ENCODE measurements around the gene GLE1.
A peak's percentile ranks its signal among the peaks of the same experiment; 100 is the strongest.
"Not testable (repeated sequence)": the region's sequence is repeated elsewhere in the genome, so short reads cannot be mapped to it uniquely, and the experiment has no call there.

The GLE1 gene

DNA sequence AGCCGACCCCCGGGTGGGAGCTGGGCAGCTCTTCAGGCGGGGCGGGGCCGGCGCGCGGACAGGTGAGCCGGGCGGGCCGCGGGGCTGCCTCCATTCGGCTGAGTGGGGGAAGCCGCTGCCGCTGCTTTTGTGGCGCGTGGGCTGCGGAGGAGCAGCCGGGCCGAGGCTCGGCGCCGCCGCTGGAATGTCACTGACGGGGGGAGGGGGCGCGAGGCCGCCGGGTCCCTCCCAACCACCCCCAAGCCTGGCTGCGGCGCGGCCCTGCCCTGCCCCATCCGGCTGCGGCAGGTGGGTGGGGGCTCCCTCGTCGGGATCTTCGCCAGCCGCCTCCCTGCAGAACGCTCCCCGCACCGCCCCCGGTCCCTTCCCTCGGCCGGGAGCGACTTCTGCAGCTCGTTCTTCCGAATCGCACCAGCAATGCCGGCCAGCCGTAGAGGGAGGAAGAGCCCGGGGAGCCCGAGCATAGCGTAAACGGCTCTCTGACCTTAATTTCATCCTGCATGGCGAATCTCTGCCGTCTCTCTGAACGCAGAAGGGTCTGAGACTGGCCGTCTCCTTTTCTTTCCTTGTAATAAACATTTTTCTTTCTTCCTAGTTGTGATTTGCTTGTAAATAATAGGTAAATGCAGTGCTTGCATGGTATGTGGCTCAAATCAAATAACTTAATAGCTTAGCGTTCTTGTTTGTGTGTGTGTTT is 48.4 kb downstream of the GLE1 start:
- peak; percentile 71 for DNase-seq

DNA sequence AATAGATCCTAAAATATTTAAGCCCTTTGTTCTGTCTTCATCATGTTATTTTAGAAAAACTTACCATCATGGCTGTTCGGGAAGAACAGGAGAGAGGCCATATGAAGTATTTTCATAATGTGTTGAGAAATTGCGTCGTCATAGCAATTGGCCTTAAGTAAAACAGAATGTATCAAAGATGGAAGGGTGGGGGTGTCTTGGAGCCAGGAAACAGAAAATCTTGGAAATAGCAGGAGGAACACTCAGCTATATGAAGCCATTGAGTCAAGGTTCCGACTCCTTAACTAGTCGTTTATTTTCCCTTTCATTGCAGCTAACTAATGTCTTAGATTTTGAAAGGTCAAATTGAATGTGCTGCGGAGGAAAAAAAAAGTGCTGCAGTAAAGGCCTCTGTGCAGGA is 49.2 kb downstream of the GLE1 start:
- no peak for DNase-seq

DNA sequence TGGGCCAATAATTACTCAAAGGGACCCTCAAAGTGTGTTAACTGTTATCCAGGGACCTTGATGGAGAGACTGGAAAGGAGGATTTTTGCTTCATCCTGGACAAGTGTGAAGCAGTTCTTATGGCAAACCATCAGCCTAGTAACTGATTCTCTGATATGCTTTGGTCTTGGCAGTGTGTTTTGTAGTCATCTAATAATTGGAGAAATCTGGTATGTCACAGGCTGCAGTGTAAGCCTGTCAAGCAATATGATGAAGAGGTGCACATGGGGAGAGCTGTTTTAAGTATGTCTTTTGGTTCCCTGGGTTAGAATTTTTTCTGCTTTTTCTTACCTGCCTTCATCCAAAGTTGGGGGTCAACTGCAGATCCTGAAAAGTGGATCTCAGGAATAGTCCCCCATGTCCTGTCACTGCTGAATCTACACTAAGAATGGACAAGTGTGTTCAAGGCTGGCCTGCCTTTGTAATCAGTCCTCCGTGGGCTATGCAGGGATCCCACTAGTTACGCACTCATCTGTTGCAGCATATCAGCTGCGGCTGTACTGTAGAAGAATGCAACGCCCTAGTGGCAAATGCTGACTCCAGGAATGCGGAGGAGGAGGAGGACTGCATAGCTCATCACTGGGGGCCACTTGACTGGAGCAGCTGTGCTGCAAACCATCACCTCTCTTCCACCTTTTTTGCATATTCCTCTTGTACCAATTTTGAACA is 49.8 kb downstream of the GLE1 start:
- peak; percentile 53 for DNase-seq

DNA sequence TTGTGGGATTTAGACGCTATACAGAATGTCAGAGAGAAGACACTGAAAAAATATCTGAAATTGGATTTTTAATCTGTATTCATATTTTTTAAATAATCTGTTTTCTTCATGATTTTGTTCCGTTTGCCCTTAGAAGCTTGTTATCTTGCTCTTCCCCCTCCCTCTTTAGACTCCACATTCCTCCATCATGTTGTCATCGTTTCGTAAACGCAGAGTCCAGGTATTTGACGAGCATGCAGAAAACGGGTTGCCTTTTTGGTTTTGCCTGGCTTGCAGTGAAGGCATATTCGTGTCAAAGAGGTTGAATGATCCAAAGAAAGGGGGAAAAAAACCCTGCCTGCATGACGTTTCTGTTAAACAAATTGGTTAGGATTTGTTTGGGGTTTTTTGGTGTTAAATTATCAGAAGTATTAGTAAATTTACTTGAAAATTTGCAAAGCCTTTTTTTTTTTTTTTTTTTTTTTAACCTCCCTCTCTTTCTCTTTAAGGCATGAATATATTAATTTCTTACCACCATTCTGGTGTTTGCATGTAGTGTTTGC is 50.7 kb downstream of the GLE1 start:
- DNase-seq: no peak

DNA sequence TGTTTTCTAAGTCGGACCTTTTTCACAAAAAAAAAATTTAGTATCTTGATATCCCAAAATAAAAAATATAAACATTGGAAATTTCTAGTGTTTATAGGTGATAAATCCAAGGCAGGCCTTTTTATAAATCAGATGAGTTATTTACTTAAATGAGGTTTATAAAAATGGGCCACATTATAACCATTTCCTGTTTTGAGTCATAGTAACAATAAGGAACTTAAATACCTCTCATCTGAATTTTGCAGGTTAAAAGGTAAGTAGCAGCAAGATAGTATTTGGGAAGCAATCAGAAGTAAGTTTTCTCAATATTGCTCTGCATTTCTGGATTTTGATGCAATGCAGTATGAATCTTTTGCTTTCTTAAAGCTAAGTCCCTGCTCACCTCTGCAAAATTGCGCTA is 51.8 kb downstream of the GLE1 start:
- no peak for DNase-seq

DNA sequence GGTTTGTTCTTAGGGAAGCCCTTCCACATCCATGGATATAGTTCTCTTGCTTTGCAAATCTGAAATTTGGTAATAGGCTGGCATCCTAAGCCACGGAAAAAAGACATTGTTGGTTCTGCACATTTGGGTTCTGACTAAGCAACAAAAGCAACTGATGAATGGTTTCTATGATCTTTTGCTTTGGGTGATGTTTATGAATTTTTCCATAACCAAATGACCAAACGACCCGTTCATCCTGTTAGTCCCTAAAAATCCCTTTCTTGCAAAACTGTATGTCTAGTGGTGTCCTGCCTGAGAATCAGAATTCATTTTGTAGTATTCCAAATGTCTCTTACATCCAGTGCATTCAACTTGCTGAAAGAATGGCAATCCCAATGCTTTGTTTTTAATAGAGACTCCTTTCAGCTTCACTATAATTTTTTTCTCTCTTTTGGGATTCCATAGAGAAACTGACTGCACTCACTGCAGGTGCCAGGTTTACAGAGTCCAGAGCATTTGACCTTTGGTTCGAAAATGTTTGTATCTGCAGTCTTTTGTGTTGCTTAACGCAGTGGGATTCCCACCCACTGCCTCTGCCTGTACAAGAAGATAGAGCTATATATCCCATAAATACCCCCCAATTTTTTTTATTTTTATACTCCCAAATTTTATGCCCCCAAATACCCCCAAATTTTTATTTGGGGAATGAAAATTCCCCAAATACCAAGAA is 52.6 kb downstream of the GLE1 start:
- no peak for DNase-seq

DNA sequence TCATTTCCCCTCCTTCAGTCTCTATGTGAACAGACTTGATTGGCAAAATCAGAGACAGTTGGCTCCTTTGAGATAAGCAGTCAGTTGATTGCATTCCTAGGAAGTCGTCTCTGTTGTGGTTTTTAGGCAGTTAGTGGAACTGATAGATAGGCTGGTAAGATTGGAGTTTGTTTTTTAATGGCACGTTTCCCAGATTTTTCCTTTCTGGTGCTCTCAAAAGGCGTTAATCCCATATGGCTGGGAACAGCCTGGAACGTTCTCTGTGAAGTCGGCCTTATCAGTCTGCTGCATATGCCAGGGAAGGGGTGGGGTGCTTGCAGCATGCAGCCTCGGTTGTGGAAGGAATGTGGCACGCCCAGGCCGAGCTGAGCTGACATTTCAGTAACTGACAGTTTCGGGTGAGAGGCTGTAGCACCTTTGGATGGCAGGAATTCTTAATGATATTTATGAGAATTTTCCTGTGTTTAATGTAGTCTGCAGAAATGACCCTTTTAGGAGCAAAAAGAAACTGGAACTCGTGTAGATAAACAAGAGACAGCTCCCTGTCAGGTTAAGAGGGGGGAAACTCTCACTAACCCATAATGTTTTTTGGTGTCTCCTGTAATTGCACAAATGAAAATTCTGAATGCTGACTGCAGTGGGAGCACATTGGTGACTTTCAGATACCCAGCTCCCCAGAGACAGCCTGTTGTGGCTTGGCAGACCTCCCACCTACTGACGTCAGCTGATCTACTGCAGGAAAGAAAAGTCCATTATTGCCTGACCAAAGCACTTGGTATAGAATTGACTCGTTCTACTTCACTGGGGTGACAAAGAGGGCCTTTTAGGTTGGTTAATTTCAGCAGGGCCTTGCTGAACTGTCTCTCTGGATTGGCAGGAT is 54.2 kb downstream of the GLE1 start:
- peak; percentile 72 for DNase-seq

DNA sequence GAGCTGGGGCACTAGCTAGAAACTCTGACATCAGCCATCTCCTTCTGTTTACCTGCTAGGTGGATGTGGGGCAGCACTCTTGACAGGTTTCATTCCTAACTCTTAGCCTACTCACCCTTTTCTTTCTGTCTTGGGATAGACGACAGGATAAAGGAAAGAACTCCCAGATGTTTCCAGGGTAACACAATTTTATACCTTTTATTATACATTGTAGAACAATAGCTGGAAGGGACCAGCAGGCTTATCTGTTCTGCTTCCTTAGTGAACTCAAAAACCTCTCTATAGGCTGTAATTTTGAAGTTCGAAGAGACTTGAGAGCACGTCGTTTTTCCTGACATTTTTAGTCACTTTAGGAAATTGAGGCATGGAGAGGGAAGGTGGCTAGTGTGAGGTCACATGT is 61.1 kb downstream of the GLE1 start:
- no peak for DNase-seq

DNA sequence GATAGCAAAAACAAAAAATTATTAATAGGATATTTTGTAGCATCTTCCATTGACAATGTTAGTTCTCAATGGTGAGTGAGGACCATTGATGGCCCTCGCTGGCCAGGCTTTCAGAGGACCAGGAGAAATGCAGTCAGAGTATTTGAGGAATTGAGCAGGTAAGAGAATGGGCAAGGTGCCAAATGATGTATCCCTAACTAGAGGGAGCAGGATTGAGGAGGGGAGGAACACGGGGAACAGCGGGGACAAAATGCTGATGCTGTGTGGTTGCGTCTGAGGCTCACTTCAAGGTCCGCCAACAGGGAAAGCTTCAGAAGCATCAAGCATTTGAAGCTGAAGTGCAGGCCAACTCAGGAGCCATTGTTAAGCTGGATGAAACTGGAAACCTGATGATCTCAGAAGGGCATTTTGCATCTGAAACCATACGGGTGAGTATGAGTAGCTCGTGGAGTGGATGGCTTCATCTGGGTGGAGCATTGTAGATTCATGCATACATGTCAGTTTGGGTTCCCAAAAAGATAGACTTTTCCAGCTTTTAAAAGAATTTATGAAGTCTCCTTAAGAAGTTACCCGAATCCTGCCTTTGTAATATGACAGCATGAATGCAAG is 64.1 kb downstream of the GLE1 start:
- no peak for DNase-seq

DNA sequence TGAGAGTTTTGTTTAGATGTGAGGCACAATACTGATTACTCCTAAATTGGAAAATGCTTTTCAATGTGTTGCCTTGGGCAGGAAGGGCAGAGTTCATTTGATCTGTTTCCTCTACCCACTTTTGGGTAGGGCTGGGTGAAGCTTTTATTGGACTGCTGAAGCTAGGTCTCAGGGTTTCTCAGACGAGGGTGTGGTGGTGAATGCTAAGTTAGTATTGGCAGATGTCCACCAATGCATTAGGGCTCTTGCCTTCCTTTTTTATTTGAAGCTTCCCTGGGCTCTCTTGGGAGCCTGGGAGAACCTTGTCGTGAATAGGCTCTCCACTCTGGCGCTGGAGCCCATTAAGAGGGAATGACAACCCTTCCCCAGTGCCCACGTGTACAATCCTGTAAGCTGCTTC is 71.0 kb downstream of the GLE1 start:
- no peak for DNase-seq

DNA sequence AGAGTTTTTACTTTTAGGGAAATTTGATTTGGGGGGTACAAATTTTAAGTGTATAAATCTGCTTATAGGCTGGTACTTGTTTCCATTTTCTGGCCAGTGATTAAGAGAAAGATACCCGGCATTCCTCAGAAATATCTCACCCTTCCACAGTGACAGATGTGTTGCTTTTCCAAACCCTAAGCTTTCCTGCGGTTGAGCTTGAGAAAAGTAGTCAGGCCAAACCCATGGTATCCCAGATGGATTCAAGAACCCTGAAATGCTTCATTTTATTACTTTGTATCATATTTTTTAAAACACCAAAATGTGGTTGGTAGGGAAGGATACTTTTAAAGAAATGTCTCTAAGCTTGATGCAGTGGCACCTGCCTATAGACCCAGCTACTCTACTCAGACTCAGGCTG is 71.4 kb downstream of the GLE1 start:
- DNase-seq: no peak

DNA sequence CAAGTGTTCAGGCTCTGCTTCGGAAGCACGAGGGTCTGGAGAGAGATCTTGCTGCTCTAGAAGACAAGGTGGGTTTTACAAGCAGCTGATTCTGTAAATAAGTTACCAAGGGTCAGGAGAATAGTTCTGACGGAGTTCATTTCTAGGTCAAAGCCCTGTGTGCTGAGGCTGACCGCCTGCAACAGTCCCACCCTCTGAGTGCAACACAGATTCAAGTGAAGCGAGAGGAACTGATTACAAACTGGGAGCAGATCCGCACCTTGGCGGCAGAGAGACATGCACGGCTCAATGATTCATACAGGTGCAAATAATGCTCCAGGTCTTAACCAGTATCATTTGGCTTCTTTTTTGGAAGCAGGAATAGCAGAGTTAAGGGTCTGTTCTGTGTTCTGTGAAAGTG is 72.7 kb downstream of the GLE1 start:
- DNase-seq: no peak

DNA sequence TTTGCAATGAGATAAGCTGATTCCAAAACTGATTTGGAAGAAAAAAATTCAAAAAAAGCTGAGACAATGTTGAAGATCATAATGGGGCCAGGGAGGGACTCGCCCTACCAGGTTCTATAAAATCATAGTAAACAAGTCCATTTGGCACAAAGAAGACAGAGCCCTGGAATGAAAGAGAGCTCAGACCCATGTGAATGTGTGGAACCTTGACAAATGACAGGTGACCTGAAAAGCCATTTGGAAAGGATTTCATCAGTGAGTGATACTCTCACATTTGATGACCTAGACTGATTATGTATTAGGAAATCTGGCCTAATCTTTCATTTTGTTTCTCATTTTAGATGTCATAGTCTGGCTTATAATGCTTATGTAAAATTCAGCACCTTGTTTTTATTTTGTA is 74.7 kb downstream of the GLE1 start:
- DNase-seq: no peak

DNA sequence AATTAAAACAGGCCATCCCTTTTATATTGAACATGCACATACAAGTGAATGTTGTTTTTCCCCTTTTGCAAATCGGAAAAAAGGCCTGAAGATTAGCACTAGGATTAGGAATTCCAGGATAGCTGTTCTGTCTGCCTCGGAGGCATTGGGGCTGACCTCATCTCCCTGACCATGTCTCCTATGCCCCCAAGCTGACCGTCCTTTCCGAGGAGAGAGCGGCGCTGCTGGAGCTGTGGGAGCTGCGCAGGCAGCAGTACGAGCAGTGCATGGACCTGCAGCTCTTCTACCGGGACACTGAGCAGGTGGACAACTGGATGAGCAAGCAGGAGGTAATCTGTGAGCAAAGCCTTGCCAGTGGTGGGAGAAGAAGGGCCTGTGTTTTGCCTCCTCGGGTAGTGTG is 76.2 kb downstream of the GLE1 start:
- DNase-seq: no peak

DNA sequence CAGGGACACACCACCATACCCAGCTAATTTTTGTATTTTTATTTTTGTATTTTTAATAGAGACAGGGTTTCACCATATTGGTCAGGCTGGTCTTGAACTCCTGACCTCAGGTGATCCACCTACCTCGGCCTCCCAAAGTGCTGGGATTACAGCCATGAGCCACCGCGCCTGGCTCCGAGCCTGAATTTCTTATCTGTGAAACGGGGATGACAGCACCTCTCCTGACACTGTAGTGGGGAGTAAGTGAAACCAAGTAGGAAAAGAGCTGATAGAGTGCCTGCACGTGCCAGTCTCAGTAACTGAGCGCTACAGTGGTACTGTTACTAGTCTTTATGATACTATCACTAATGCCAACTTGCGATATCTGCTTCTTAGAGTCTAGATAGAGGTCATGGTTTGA is 80.6 kb downstream of the GLE1 start:
- DNase-seq: not testable (repeated sequence)

DNA sequence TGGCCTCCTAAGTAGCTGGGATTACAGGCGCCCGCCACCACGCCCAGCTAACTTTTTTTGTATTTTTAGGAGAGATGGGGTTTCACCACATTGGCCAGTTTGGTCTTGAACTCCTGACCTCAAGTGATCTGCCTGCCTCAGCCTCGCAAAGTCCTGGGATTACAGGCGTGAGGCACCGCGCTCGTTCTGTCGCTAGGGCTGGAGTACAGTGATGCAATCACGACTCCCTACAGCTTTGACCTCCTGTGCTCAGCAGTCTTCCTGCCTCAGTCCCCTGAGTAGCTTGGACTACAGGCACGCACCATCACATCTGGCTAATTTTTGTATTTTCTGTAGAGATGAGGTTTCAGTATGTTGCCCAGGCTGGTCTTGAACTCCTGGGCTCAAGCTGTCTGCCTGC is 82.4 kb downstream of the GLE1 start:
- not testable (repeated sequence) for DNase-seq

DNA sequence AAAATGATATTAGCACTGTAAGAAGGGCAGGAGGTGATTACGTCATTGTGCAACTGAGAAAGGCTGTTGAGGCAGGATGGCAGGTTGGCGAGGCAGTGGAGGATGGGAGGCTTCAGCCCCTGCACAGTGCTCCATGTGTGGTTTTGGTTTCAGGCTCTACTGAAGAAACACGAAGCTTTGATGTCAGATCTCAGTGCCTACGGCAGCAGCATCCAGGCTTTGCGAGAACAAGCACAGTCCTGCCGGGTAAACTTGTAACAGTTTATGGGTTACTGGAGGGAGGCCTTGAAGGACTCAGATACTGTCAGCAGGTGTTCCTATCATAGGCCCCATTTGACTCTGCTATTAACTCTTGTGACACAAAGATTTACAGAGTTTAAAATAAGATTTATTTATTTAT is 82.9 kb downstream of the GLE1 start:
- DNase-seq: peak; percentile 68

DNA sequence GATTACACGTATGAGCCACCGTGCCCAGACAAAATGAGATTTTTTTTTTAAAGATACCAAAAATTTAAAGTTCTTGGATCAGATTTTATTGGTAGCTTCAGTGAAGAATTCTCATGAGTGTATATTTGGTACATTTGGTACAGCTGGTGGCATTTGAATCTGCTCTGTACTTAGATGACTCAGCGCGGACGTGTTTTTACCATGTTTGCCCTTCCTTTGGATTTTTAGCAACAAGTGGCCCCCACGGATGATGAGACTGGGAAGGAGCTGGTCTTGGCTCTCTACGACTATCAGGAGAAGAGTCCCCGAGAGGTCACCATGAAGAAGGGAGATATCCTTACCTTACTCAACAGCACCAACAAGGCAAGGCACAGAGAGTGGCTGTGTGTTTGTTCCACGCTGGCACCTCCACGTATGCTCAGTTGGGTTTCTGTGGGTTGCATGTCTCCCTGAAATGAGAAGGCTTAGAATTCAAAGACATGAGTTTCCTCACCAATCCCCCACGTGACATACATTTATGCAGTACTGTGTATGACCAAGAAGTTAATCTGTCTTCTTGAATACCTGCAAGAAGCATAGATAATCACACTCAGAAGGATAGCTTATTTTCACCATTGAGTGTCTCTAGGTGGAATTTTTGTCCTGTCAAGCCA is 84.2 kb downstream of the GLE1 start:
- no peak for DNase-seq

Measured in stimulated activated CD4-positive, alpha-beta T cell treated with anti-CD3 and anti-CD28 coated beads, Interleukin-15, amount 100 ng/mL, for 24 hours (primary cell).